SK-N-SH (cell line): ENCODE results near the gene NAA10. TPM values are rescaled to one million over a fixed set of nuclear protein-coding genes. Genes with fewer than 3 reads are reported as not detected.

Experiments used
- CTCF ChIA-PET: fragments of 300-600, 350-600 bp; formaldehyde crosslinking; extraction: SDS; loops from one replicate; lab custom pipeline; 2021; lab: Yijun Ruan, JAX
- POLR2A ChIA-PET: fragments of 350-600 bp; sonication (Branson Sonifier 250); formaldehyde crosslinking; extraction: SDS; loops from one replicate; lab custom pipeline; 2020; ENCODE audit warnings: antibody characterized with exemption, inconsistent platforms; lab: Yijun Ruan, JAX
- DNase-seq: peaks from one replicate; pipeline ENCODE4 v3.0.0; 2012
- H2AFZ ChIP-seq: fragments of 200-600 bp; sonication (generic); 2 replicates; pipeline ENCODE4 v1.8.1; 2016; ENCODE audit warnings: antibody characterized with exemption, mild to moderate bottlenecking, low read depth
- H3F3A ChIP-seq: fragments of 200-600 bp; sonication (generic); replicated peaks from 2 replicates; pipeline ENCODE3; 2016; ENCODE audit warnings: antibody characterized with exemption, mild to moderate bottlenecking; ENCODE audit not compliant: insufficient read depth
- H3K27ac ChIP-seq, 2 experiments: fragments of 200-500 bp in 1 of 2; fragments of 200-600 bp in 1 of 2; sonication (Bioruptor generic) in 1 of 2; sonication (generic), shearing (Covaris generic) in 1 of 2; 2 replicates each; pipeline versions ENCODE4 v1.5.1 to v1.6.1; 2014 to 2016; ENCODE audit warnings: low read depth in 2 of 2, inconsistent platforms in 1 of 2, low read length in 1 of 2, mild to moderate bottlenecking in 1 of 2, mixed read lengths in 1 of 2
- H3K27me3 ChIP-seq: fragments of 200-600 bp; sonication (generic), shearing (Covaris generic); 2 replicates; pipeline ENCODE4 v1.6.1; 2016; ENCODE audit warnings: mixed run types; ENCODE audit not compliant: insufficient read depth
- H3K36me3 ChIP-seq, 2 experiments: fragments of 200-500 bp in 1 of 2; fragments of 200-600 bp in 1 of 2; sonication (Bioruptor generic) in 1 of 2; sonication (generic) in 1 of 2; replicated peaks in 1 of 2; 2 replicates each; pipeline versions ENCODE3 to v1.5.1; 2014 to 2016; ENCODE audit warnings: low read length in 1 of 2, mild to moderate bottlenecking in 1 of 2; ENCODE audit not compliant: insufficient read depth in 2 of 2, control insufficient read depth in 1 of 2
- H3K4me1 ChIP-seq, 2 experiments: fragments of 200-500 bp in 1 of 2; fragments of 200-600 bp in 1 of 2; sonication (Bioruptor generic) in 1 of 2; sonication (generic), shearing (Covaris generic) in 1 of 2; 2 replicates each; pipeline versions ENCODE4 v1.5.1 to v1.6.1; 2014 to 2016; ENCODE audit warnings: low read depth in 1 of 2, low read length in 1 of 2, mixed run types in 1 of 2; ENCODE audit not compliant: insufficient read depth in 2 of 2, control insufficient read depth in 1 of 2
- H3K4me2 ChIP-seq: fragments of 200-600 bp; sonication (generic), shearing (Covaris generic); 2 replicates; pipeline ENCODE4 v1.6.1; 2017; ENCODE audit warnings: mixed run types
- H3K4me3 ChIP-seq, 2 experiments: fragments of 200-500 bp in 1 of 2; fragments of 200-600 bp in 1 of 2; sonication (Bioruptor generic) in 1 of 2; sonication (generic), shearing (Covaris generic) in 1 of 2; 2 replicates each; pipeline versions ENCODE4 v1.5.1 to v1.8.1; 2014 to 2016; ENCODE audit warnings: low read depth in 2 of 2, inconsistent platforms in 1 of 2, low read length in 1 of 2, mild to moderate bottlenecking in 1 of 2, mixed read lengths in 1 of 2, moderate library complexity in 1 of 2
- H3K79me2 ChIP-seq: fragments of 200-600 bp; sonication (generic); 2 replicates; pipeline ENCODE4 v1.8.1; 2017; ENCODE audit warnings: mild to moderate bottlenecking; ENCODE audit not compliant: insufficient read depth
- H3K9ac ChIP-seq: fragments of 200-600 bp; sonication (generic); 2 replicates; pipeline ENCODE4 v1.6.1; 2017; ENCODE audit warnings: mixed run types
- H3K9me2 ChIP-seq: fragments of 200-600 bp; sonication (generic); 2 replicates; pipeline ENCODE4 v1.6.1; 2017; ENCODE audit warnings: mixed run types
- H3K9me3 ChIP-seq: fragments of 200-600 bp; sonication (generic); 2 replicates; pipeline ENCODE4 v1.6.1; 2017; ENCODE audit warnings: mixed run types, mild to moderate bottlenecking, moderate library complexity
- H4K20me1 ChIP-seq: fragments of 200-600 bp; sonication (generic); 2 replicates; pipeline ENCODE4 v1.6.1; 2017; ENCODE audit warnings: mild to moderate bottlenecking, mixed run types; ENCODE audit not compliant: insufficient read depth
- ELF1 ChIP-seq: IDR thresholded peaks from 2 replicates; pipeline ENCODE4 v1.4.0; 2012
- EP300 ChIP-seq, 2 experiments: IDR thresholded peaks; 2 replicates each; pipeline versions ENCODE4 v1.4.0 to v1.6.1; 2012; ENCODE audit warnings: borderline replicate concordance in 1 of 2, low read depth in 1 of 2, low read length in 1 of 2
- FOXM1 ChIP-seq: IDR thresholded peaks from 2 replicates; pipeline ENCODE4 v1.4.0; 2012; ENCODE audit warnings: low read depth, mild to moderate bottlenecking
- GATA2 ChIP-seq: sonication (generic); formaldehyde crosslinking; IDR thresholded peaks from 2 replicates; pipeline ENCODE4 v1.5.0; 2020; ENCODE audit warnings: mild to moderate bottlenecking, missing genetic modification reagents
- IRF3 ChIP-seq: fragments of 150-350 bp; IDR thresholded peaks from 2 replicates; pipeline ENCODE4 v1.6.1; 2016; ENCODE audit warnings: mild to moderate bottlenecking, low read depth, low read length
- MAX ChIP-seq: IDR thresholded peaks from 2 replicates; pipeline ENCODE4 v1.4.0; 2012; ENCODE audit warnings: low read depth
- MEF2A ChIP-seq: IDR thresholded peaks from 2 replicates; pipeline ENCODE4 v1.4.0; 2012; ENCODE audit warnings: low read depth, borderline replicate concordance
- PBX3 ChIP-seq: IDR thresholded peaks from 2 replicates; pipeline ENCODE4; 2012
- RCOR1 ChIP-seq: fragments of 150-350 bp; IDR thresholded peaks from 2 replicates; pipeline ENCODE4 v1.6.1; 2017; ENCODE audit warnings: antibody characterized with exemption, low read length
- TAF1 ChIP-seq: IDR thresholded peaks from 2 replicates; pipeline ENCODE4 v1.6.1; 2012; ENCODE audit warnings: low read depth, mild to moderate bottlenecking, low read length, moderate library complexity, borderline replicate concordance
- TEAD4 ChIP-seq: IDR thresholded peaks from 2 replicates; pipeline ENCODE4 v1.4.0; 2012; ENCODE audit warnings: mild to moderate bottlenecking, borderline replicate concordance; ENCODE audit not compliant: insufficient read depth
- USF2 ChIP-seq: fragments of 150-350 bp; IDR thresholded peaks from 2 replicates; pipeline ENCODE4 v1.6.1; 2017; ENCODE audit warnings: antibody characterized with exemption, low read length, low read depth, borderline replicate concordance
- WGBS: methylation state at CpG from one replicate; pipeline ENCODE4 v1.1.6; 2017; ENCODE audit warnings: low lambda C conversion rate; 5-methylcytosine and 5-hydroxymethylcytosine counted together
- polyA plus RNA-seq, 3 experiments: library from polyadenylated mRNA; depleted of rRNA; stranded (reverse); fragments of >200 nt; gene quantifications; 2 replicates each; pipeline ENCODE4 v1.2.3, GENCODE V29; 2012

NAA10 gene
- polyA plus RNA-seq, 1 of the 3 experiments (the other 2 are of a cell fraction): 229 TPM

GRCh38 chrX:153932220-153932915 is 2.5 kb downstream of the NAA10 start:
- CTCF ChIA-PET: interaction anchor here (0.6 to 16.7 kb wide), 4 partner anchors 9 to 34 kb away, joined by 3 to 271 read pairs (median 18); partner anchors contain the start of gene RENBP
- H3K9me2 ChIP-seq: no peaks in the 10 kb centered on the region
- peaks cover 34% of the 10 kb centered on the region for H4K20me1 ChIP-seq
- no peak overlapping the region for H2AFZ ChIP-seq
- H3K36me3 ChIP-seq: peaks cover 12 to 35% of the 10 kb centered on the region in 2 experiments
- TF ChIP-seq TEAD4 (no peak), MAX (no peak), MEF2A (no peak), TAF1 (no peak), EP300 (IDR thresholded peaks at IDR 0.05; ENCODE audit: borderline replicate concordance in 1 of 2, low read depth in 1 of 2, low read length in 1 of 2) (no peak), RCOR1 (no peak), FOXM1 (no peak), PBX3 (no peak), GATA2 (CRISPR knock-in tag) (no peak), USF2 (no peak), IRF3 (no peak)
- no peak overlapping the region for H3K4me2 ChIP-seq
- POLR2A ChIA-PET: interaction anchor here (0.5 kb wide), 1 partner anchor 76 kb away, joined by 4 read pairs; no protein-coding TSS in a partner anchor
- H3F3A ChIP-seq: peaks cover 11% of the 10 kb centered on the region
- no peaks in the 10 kb centered on the region for H3K9me3 ChIP-seq
- H3K4me1 ChIP-seq: peaks cover 10 to 31% of the 10 kb centered on the region in 2 experiments; a peak in 2 of 4 replicates
- no peak overlapping the region for H3K9ac ChIP-seq
- H3K79me2 ChIP-seq: peaks cover 35% of the 10 kb centered on the region
- H3K27me3 ChIP-seq: peaks cover 4% of the 10 kb centered on the region; the same call in 1 of the 2 replicates
- WGBS: 92% methylated on average over 12 of the region's 13 CpGs
- H3K27ac ChIP-seq: no peak overlapping the region
- H3K4me3 ChIP-seq: no peak overlapping the region
- no peak for DNase-seq

- H3K27me3 ChIP-seq: peaks cover 3% of the 10 kb centered on the region; the same call in 1 of the 2 replicates
- peaks cover 35% of the 10 kb centered on the region for H3K79me2 ChIP-seq
- no peak overlapping the region for H3K4me2 ChIP-seq
- no peak overlapping the region for H2AFZ ChIP-seq
- H3K9ac ChIP-seq: no peak overlapping the region
- H3K9me3 ChIP-seq: no peaks in the 10 kb centered on the region
- POLR2A ChIA-PET: no interaction called here
- TF ChIP-seq ELF1 (no peak), PBX3 (no peak)
- TF ChIP-seq, all 33 proteins: peak for 0
- DNase-seq: no peak
- CTCF ChIA-PET: interaction anchor here (0.6 to 16.7 kb wide), 4 partner anchors 9 to 35 kb away, joined by 3 to 271 read pairs (median 5); partner anchors contain the start of gene RENBP
- Histone ChIP-seq H4K20me1 (peaks cover 34% of the 10 kb centered on the region), H3F3A (peaks cover 11% of the 10 kb centered on the region), H3K4me3 (no peak overlapping the region), H3K27ac (no peak overlapping the region), H3K9me2 (no peaks in the 10 kb centered on the region), H3K36me3 (peaks cover 12 to 35% of the 10 kb centered on the region in 2 experiments), H3K4me1 (peaks cover 10 to 37% of the 10 kb centered on the region in 2 experiments; a peak in 2 of 4 replicates)
- 95% methylated on average over 9 of the region's 13 CpGs for WGBS
Measured at GRCh38 chrX:153931748-153932147, 3.1 kb downstream of the NAA10 start.
